GM18505 (cell line): Measurements from ENCODE around the gene R3HDM1.

Experiments used
- ATAC-seq: cut with Tn5 transposase; IDR thresholded peaks from one replicate; pipeline ENCODE4 v1.9.1; 2021; ENCODE audit not compliant: unreplicated experiment
- POLR2A ChIP-seq: IDR thresholded peaks from 4 replicates; pipeline ENCODE4 v1.6.1; 2011; ENCODE audit warnings: borderline replicate concordance; ENCODE audit not compliant: insufficient read depth, insufficient read length; ENCODE audit errors: extremely low read depth

The R3HDM1 gene

GRCh38 chr2:135546436-135546835 is 15.2 kb downstream of the R3HDM1 start:
- ATAC-seq, result no peak
- TF ChIP-seq POLR2A, result no peak

GRCh38 chr2:135547311-135547710 is 16.0 kb downstream of the R3HDM1 start:
- TF ChIP-seq POLR2A, result no peak
- no peak for ATAC-seq

GRCh38 chr2:135551356-135551755 is 20.1 kb downstream of the R3HDM1 start:
- ATAC-seq, result no peak
- TF ChIP-seq POLR2A, result no peak

GRCh38 chr2:135552887-135553286 is 21.6 kb downstream of the R3HDM1 start:
- no peak for ATAC-seq

GRCh38 chr2:135555311-135555710 is 24.0 kb downstream of the R3HDM1 start:
- no peak for ATAC-seq
- no peak for TF ChIP-seq POLR2A

More at GRCh38 chr2:135552887-135553286, 21.6 kb downstream of the R3HDM1 start:
- TF ChIP-seq POLR2A, result no peak

- no peak for TF ChIP-seq POLR2A
- ATAC-seq, result no peak
Observed at GRCh38 chr2:135557530-135557929, 26.2 kb downstream of the R3HDM1 start.

GRCh38 chr2:135561925-135562324 is 30.6 kb downstream of the R3HDM1 start:
- ATAC-seq, result no peak
- no peak for TF ChIP-seq POLR2A

GRCh38 chr2:135563793-135564192 is 32.5 kb downstream of the R3HDM1 start:
- ATAC-seq, result no peak
- TF ChIP-seq POLR2A, result no peak

GRCh38 chr2:135570884-135571283 is 39.6 kb downstream of the R3HDM1 start:
- no peak for TF ChIP-seq POLR2A
- ATAC-seq, result no peak

GRCh38 chr2:135573620-135574019 is 42.3 kb downstream of the R3HDM1 start:
- no peak for TF ChIP-seq POLR2A
- ATAC-seq, result no peak

- no peak for ATAC-seq
Observed at GRCh38 chr2:135581282-135581681, 50.0 kb downstream of the R3HDM1 start.

GRCh38 chr2:135582383-135582782 is 51.1 kb downstream of the R3HDM1 start:
- TF ChIP-seq POLR2A, result no peak
- no peak for ATAC-seq

More at GRCh38 chr2:135581282-135581681, 50.0 kb downstream of the R3HDM1 start:
- no peak for TF ChIP-seq POLR2A

GRCh38 chr2:135585586-135585985 is 54.3 kb downstream of the R3HDM1 start:
- ATAC-seq, result no peak

GRCh38 chr2:135586148-135586547 is 54.9 kb downstream of the R3HDM1 start:
- ATAC-seq, result no peak
- TF ChIP-seq POLR2A, result no peak

More at GRCh38 chr2:135585586-135585985, 54.3 kb downstream of the R3HDM1 start:
- no peak for TF ChIP-seq POLR2A

- no peak for TF ChIP-seq POLR2A
- ATAC-seq, result no peak
Observed at GRCh38 chr2:135587958-135588357, 56.7 kb downstream of the R3HDM1 start.

GRCh38 chr2:135590619-135591260 is 59.5 kb downstream of the R3HDM1 start:
- ATAC-seq, result no peak
- no peak for TF ChIP-seq POLR2A

- no peak for ATAC-seq
Observed at GRCh38 chr2:135600915-135601314, 69.6 kb downstream of the R3HDM1 start.

More at GRCh38 chr2:135600915-135601314, 69.6 kb downstream of the R3HDM1 start:
- TF ChIP-seq POLR2A, result no peak
